K562 treated with DMSO at 1 percent for 48 hours (cell line): ENCODE data around the gene CFL1. TPM values are rescaled to one million over a fixed set of nuclear protein-coding genes. Genes with fewer than 3 reads are reported as not detected.

Source experiments
- total RNA-seq: library from RNA; unstranded; fragments of 300-600 nt; gene quantifications from 2 replicates; pipeline ENCODE4 v1.2.3, GENCODE V29; 2022; ENCODE audit warnings: low replicate concordance; ENCODE audit errors: extremely low read depth

Gene CFL1
- total RNA-seq, result 572 TPM in 1 of 2 replicates, not detected in the other

GRCh38 chr11:65857853-65858680 lies at the start of gene CFL1:
Gene CFL1 (minus strand): TSS chr11:65858180. CDS start chr11:65858099, 81 bp downstream.

GRCh38 chr11:65900125-65900898 lies 42.3 kb upstream of the CFL1 start, which contains the start of gene FOSL1:
Gene FOSL1 (minus strand): TSS chr11:65900388. CDS start chr11:65900339, 49 bp downstream.

GRCh38 chr11:65890324-65891218 lies 32.6 kb upstream of the CFL1 start, which contains the start of gene CCDC85B:
Gene CCDC85B (plus strand): TSS chr11:65890673. CDS start chr11:65890784, 111 bp downstream.

GRCh38 chr11:65888163-65888814 lies 30.3 kb upstream of the CFL1 start, which contains the start of gene FIBP:
Gene FIBP (minus strand): TSS chr11:65888471. CDS start chr11:65888418, 53 bp downstream.

GRCh38 chr11:65879617-65880016 lies 21.6 kb upstream of the CFL1 start, which contains the start of gene CTSW:
Gene CTSW (plus strand): TSS chr11:65879837. CDS start chr11:65879855, 18 bp downstream.

GRCh38 chr11:65872586-65873317 lies 14.8 kb upstream of the CFL1 start, which contains the start of gene EFEMP2:
Gene EFEMP2 (minus strand): TSS chr11:65872800. CDS start chr11:65872354, 446 bp downstream.

GRCh38 chr11:65860278-65861164 lies 2.5 kb upstream of the CFL1 start, which contains the start of gene MUS81:
Gene MUS81 (plus strand): TSS chr11:65860433. CDS start chr11:65860754, 321 bp downstream.

GRCh38 chr11:65833297-65834030 lies 24.5 kb downstream of the CFL1 start, which contains the start of gene SNX32:
Gene SNX32 (plus strand): TSS chr11:65833963. CDS start chr11:65834066, 103 bp downstream.

Other genes with a start within 250 kb of the CFL1 start
- 226 TPM in 1 of 2 replicates, not detected in the other for gene MAP3K11, start 244.0 kb downstream of the CFL1 start, total RNA-seq
- not detected in 2 replicates for gene PCNX3, start 242.4 kb downstream of the CFL1 start, total RNA-seq
- 104 TPM in 1 of 2 replicates, not detected in the other for gene SIPA1, start 220.1 kb downstream of the CFL1 start, total RNA-seq
- not detected in 2 replicates for gene RELA, start 195.3 kb downstream of the CFL1 start, total RNA-seq
- gene KAT5, start 145.9 kb downstream of the CFL1 start, total RNA-seq, result not detected in 2 replicates
- gene RNASEH2C, start 137.4 kb downstream of the CFL1 start, total RNA-seq, result not detected in 2 replicates
- not detected in 2 replicates for gene AP5B1, start 77.2 kb downstream of the CFL1 start, total RNA-seq
- not detected in 2 replicates for gene OVOL1, start 71.1 kb downstream of the CFL1 start, total RNA-seq
- not detected in 2 replicates for gene SNX32, start 24.2 kb downstream of the CFL1 start, total RNA-seq
- not detected in 2 replicates for gene MUS81, start 2.3 kb upstream of the CFL1 start, total RNA-seq
- not detected in 2 replicates for gene EFEMP2, start 14.6 kb upstream of the CFL1 start, total RNA-seq
- not detected in 2 replicates for gene CTSW, start 21.7 kb upstream of the CFL1 start, total RNA-seq
- not detected in 2 replicates for gene FIBP, start 30.3 kb upstream of the CFL1 start, total RNA-seq
- not detected in 2 replicates for gene CCDC85B, start 32.5 kb upstream of the CFL1 start, total RNA-seq
- gene FOSL1, start 42.2 kb upstream of the CFL1 start, total RNA-seq, result not detected in 2 replicates
- not detected in 2 replicates for gene C11orf68, start 60.9 kb upstream of the CFL1 start, total RNA-seq
- gene DRAP1, start 61.2 kb upstream of the CFL1 start, total RNA-seq, result not detected in 2 replicates
- gene TSGA10IP, start 87.3 kb upstream of the CFL1 start, total RNA-seq, result not detected in 2 replicates
- gene SART1, start 103.6 kb upstream of the CFL1 start, total RNA-seq, result not detected in 2 replicates
- gene EIF1AD, start 144.0 kb upstream of the CFL1 start, total RNA-seq, result not detected in 2 replicates
- not detected in 2 replicates for gene BANF1, start 144.3 kb upstream of the CFL1 start, total RNA-seq
- gene CST6, start 153.8 kb upstream of the CFL1 start, total RNA-seq, result not detected in 2 replicates
- gene CATSPER1, start 168.3 kb upstream of the CFL1 start, total RNA-seq, result not detected in 2 replicates
- gene GAL3ST3, start 191.0 kb upstream of the CFL1 start, total RNA-seq, result not detected in 2 replicates
- gene SF3B2, start 194.2 kb upstream of the CFL1 start, total RNA-seq, result not detected in 2 replicates
- gene PACS1, start 212.1 kb upstream of the CFL1 start, total RNA-seq, result not detected in 2 replicates